HG03432 (cell line): ENCODE results near the gene FCRL6.

Source experiments
- ATAC-seq: cut with Tn5 transposase; IDR thresholded peaks from one replicate; pipeline ENCODE4 v1.9.1; 2021; ENCODE audit warnings: mild to moderate bottlenecking, moderate library complexity; ENCODE audit not compliant: unreplicated experiment

Gene FCRL6

GRCh38 chr1:159802111-159802510, at the start of gene FCRL6:
FCRL6 (plus strand) TSS chr1:159802360; CDS start chr1:159802425, 65 bp downstream.
- ATAC-seq, result no peak

- no peak for ATAC-seq
Measured at GRCh38 chr1:159753386-159753785, 48.8 kb upstream of the FCRL6 start.

- no peak for ATAC-seq
Measured at GRCh38 chr1:159755451-159756007, 46.6 kb upstream of the FCRL6 start.

- ATAC-seq, result no peak
Measured at GRCh38 chr1:159756397-159756796, 45.8 kb upstream of the FCRL6 start.

GRCh38 chr1:159763686-159764085, 38.5 kb upstream of the FCRL6 start:
- no peak for ATAC-seq

- ATAC-seq, result no peak
Measured at GRCh38 chr1:159765806-159766205, 36.4 kb upstream of the FCRL6 start.

GRCh38 chr1:159771127-159771895, 30.8 kb upstream of the FCRL6 start:
- no peak for ATAC-seq

GRCh38 chr1:159774465-159774864, 27.7 kb upstream of the FCRL6 start:
- ATAC-seq, result no peak

- ATAC-seq, result no peak
Measured at GRCh38 chr1:159775716-159776115, 26.4 kb upstream of the FCRL6 start.

GRCh38 chr1:159778266-159778665, 23.9 kb upstream of the FCRL6 start:
- ATAC-seq, result no peak

- ATAC-seq, result no peak
Measured at GRCh38 chr1:159779403-159779851, 22.7 kb upstream of the FCRL6 start.

GRCh38 chr1:159780583-159781582, 21.3 kb upstream of the FCRL6 start, which contains the start of gene DUSP23:
DUSP23 (plus strand) TSS chr1:159780962; CDS start chr1:159781101, 139 bp downstream.
- ATAC-seq, result peak; percentile 98

- ATAC-seq, result no peak
Measured at GRCh38 chr1:159781992-159782391, 20.2 kb upstream of the FCRL6 start.

GRCh38 chr1:159783724-159784123, 18.4 kb upstream of the FCRL6 start:
- ATAC-seq, result no peak

- ATAC-seq, result no peak
Measured at GRCh38 chr1:159786465-159786864, 15.7 kb upstream of the FCRL6 start.

GRCh38 chr1:159786966-159787365, 15.2 kb upstream of the FCRL6 start:
- ATAC-seq, result no peak

- no peak for ATAC-seq
Measured at GRCh38 chr1:159790237-159790917, 11.8 kb upstream of the FCRL6 start.

GRCh38 chr1:159791031-159791430, 11.1 kb upstream of the FCRL6 start:
- ATAC-seq, result no peak

GRCh38 chr1:159791461-159791860, 10.7 kb upstream of the FCRL6 start:
- no peak for ATAC-seq

GRCh38 chr1:159795534-159795933, 6.6 kb upstream of the FCRL6 start:
- ATAC-seq, result no peak

GRCh38 chr1:159798893-159799292, 3.3 kb upstream of the FCRL6 start:
- no peak for ATAC-seq
